Measurements from ENCODE around the gene SLC37A2. TPM values are rescaled to one million over a fixed set of nuclear protein-coding genes. Genes with fewer than 3 reads are reported as not detected.

The SLC37A2 gene
- total and polyA plus RNA-seq, 2 of the 4 experiments (the other 2 are of a cell fraction): 0.72 to 1.1 TPM

GRCh38 chr11:125072961-125073590 lies 10.0 kb downstream of the SLC37A2 start:
- H3K36me3 ChIP-seq (ENCODE audit: control insufficient read depth, insufficient read depth, low read length): no peaks in the 10 kb centered on the region
- no peak overlapping the region for H3K27ac ChIP-seq (ENCODE audit: insufficient read depth, low read length)
- no peak overlapping the region for H2BK20ac ChIP-seq (ENCODE audit: low read depth, low read length)
- no peaks in the 10 kb centered on the region for H3K9me3 ChIP-seq (ENCODE audit: control insufficient read depth, insufficient read depth, low read length)
- H3K4me2 ChIP-seq (ENCODE audit: low read depth, low read length): no peak overlapping the region
- intact Hi-C loops (cut with micrococcal nuclease): no loop called here
- H3K9ac ChIP-seq (ENCODE audit: low read depth, low read length): no peak overlapping the region
- H4K8ac ChIP-seq (ENCODE audit: low read depth in 2 of 2, low read length in 2 of 2): no peak overlapping the region
- H4K20me1 ChIP-seq (ENCODE audit: insufficient read depth, low read length): no peaks in the 10 kb centered on the region
- in situ Hi-C loops (cut with MboI; ENCODE audit: low sequenced_read_pairs): no loop called here
- H2AFZ ChIP-seq (replicated peaks; ENCODE audit: low read length, poor library complexity): no peak overlapping the region
- TF ChIP-seq NFE2L2 (IDR thresholded peaks at IDR 0.05; ENCODE audit: low read depth, low read length) (no peak), MXI1 (IDR thresholded peaks at IDR 0.05; ENCODE audit: borderline replicate concordance, low read depth, low read length) (no peak), BHLHE40 (IDR thresholded peaks at IDR 0.05; ENCODE audit: low read depth, low read length) (no peak), FOS (IDR thresholded peaks at IDR 0.05; ENCODE audit: low read depth, low read length) (no peak), SMC3 (IDR thresholded peaks at IDR 0.05; ENCODE audit: low read depth, low read length) (no peak), RAD21 (IDR thresholded peaks at IDR 0.05; ENCODE audit: low read length) (no peak), CHD1 (IDR thresholded peaks at IDR 0.05; ENCODE audit: low read depth, low read length) (no peak), CTCF (conservative IDR thresholded peaks at IDR 0.05; ENCODE audit: low read depth, low read length) (no peak), ELK1 (IDR thresholded peaks at IDR 0.05; ENCODE audit: borderline replicate concordance, low read depth, low read length) (no peak), RCOR1 (IDR thresholded peaks at IDR 0.05; ENCODE audit: insufficient replicate concordance, low read length) (no peak), MAZ (IDR thresholded peaks at IDR 0.05; ENCODE audit: borderline replicate concordance, low read depth, low read length) (no peak), CEBPB (IDR thresholded peaks at IDR 0.05; ENCODE audit: low read depth, low read length) (no peak), RFX5 (IDR thresholded peaks at IDR 0.05; ENCODE audit: low read depth, low read length) (no peak), USF2 (IDR thresholded peaks at IDR 0.05; ENCODE audit: low read depth, low read length) (no peak), MAFK (IDR thresholded peaks at IDR 0.05; ENCODE audit: low read depth, low read length) (no peak), POLR2A (IDR thresholded peaks at IDR 0.05; ENCODE audit: low read depth, low read length) (no peak)
- H3K4me3 ChIP-seq (ENCODE audit: insufficient read depth, low read depth, low read length): no peak overlapping the region
- ChIA-PET POLR2A (ENCODE audit: unreplicated experiment) (no interaction called here), CTCF (no interaction called here)
- no peak overlapping the region for H3K23ac ChIP-seq (ENCODE audit: low read depth, low read length)
- H4K5ac ChIP-seq (ENCODE audit: low read depth, low read length): no peak overlapping the region
- H4K91ac ChIP-seq (ENCODE audit: insufficient read depth, low read depth, low read length): no peak overlapping the region
- no peaks in the 10 kb centered on the region for H3K79me1 ChIP-seq (ENCODE audit: low read depth in 1 of 2, low read length in 2 of 2)
- ATAC-seq (ENCODE audit: low read depth): no peak
- no peaks in the 10 kb centered on the region; the same call in 1 of the 2 replicates for H3K27me3 ChIP-seq (ENCODE audit: control insufficient read depth, insufficient read depth, low read length)
- BruUV-seq (replicated peaks): no TSS peak
- no peak overlapping the region for H2BK120ac ChIP-seq (ENCODE audit: low read depth, low read length)
- H3K9me1 ChIP-seq (ENCODE audit: insufficient read depth, low read length): peaks cover 20% of the 10 kb centered on the region
- no peak overlapping the region for H2BK15ac ChIP-seq (ENCODE audit: low read depth, low read length)
- dilution Hi-C loops (cut with HindIII; ENCODE audit: low sequenced_read_pairs, unreplicated experiment): no loop called here
- 100% methylated on average over 1 of the region's 12 CpGs; no CpG with 5 or more reads in 1 of the 2 experiments for WGBS, 2 experiments (ENCODE audit: extremely low coverage in 2 of 2, insufficient read length in 1 of 2)
- DNase-seq: no peak
- H3K56ac ChIP-seq (ENCODE audit: extremely low read depth, insufficient read depth, low read length): no peak overlapping the region
- no peak overlapping the region for H3K14ac ChIP-seq (replicated peaks; ENCODE audit: low read depth, low read length)
- H3K18ac ChIP-seq (ENCODE audit: low read depth, low read length): no peak overlapping the region
- no peak overlapping the region for H2BK5ac ChIP-seq (ENCODE audit: low read depth, low read length, poor library complexity, severe bottlenecking)
- H2AK5ac ChIP-seq (ENCODE audit: low read depth, low read length): no peak overlapping the region
- H3K4ac ChIP-seq (ENCODE audit: low read depth, low read length): no peak overlapping the region
- H2AK9ac ChIP-seq (replicated peaks; ENCODE audit: low read depth, low read length, poor library complexity): no peak overlapping the region
- H3K4me1 ChIP-seq (ENCODE audit: control insufficient read depth, insufficient read depth, low read length): peaks cover 15% of the 10 kb centered on the region

Measured in IMR-90 (cell line).